Endodermal cell (in vitro differentiated cells): ENCODE measurements around the gene NGRN. TPM values are rescaled to one million over a fixed set of nuclear protein-coding genes. Genes with fewer than 3 reads are reported as not detected.
"Not testable (repeated sequence)": the region's sequence is repeated elsewhere in the genome, so short reads cannot be mapped to it uniquely, and the experiment has no call there.

ENCODE experiments used
- DNase-seq: peaks from one replicate; pipeline ENCODE4 v3.0.0-alpha.2; 2017
- H3K27ac ChIP-seq: 2 replicates; pipeline ENCODE4 v1.5.1; 2013; ENCODE audit warnings: mild to moderate bottlenecking, low read depth, low read length, moderate library complexity
- H3K27me3 ChIP-seq: 2 replicates; pipeline ENCODE4 v1.6.1; 2013; ENCODE audit warnings: mild to moderate bottlenecking, low read length, moderate library complexity; ENCODE audit not compliant: insufficient read depth, control insufficient read depth, poor library complexity, severe bottlenecking
- H3K36me3 ChIP-seq: 2 replicates; pipeline ENCODE4 v1.7.0; 2013; ENCODE audit warnings: mild to moderate bottlenecking, low read length, moderate library complexity; ENCODE audit not compliant: control insufficient read depth, insufficient read depth
- H3K4me1 ChIP-seq: one replicate; pipeline ENCODE4 v1.7.0; 2013; ENCODE audit warnings: low read length; ENCODE audit not compliant: control insufficient read depth, insufficient read depth
- H3K4me3 ChIP-seq: 2 replicates; pipeline ENCODE4 v1.5.1; 2013; ENCODE audit warnings: mild to moderate bottlenecking, low read length, moderate library complexity
- H3K9ac ChIP-seq: 2 replicates; pipeline ENCODE4 v1.6.1; 2013; ENCODE audit warnings: mild to moderate bottlenecking, low read length, moderate library complexity; ENCODE audit not compliant: poor library complexity, severe bottlenecking; ENCODE audit errors: extremely low read depth
- H3K9me3 ChIP-seq: 2 replicates; pipeline ENCODE4 v1.6.1; 2013; ENCODE audit warnings: mild to moderate bottlenecking, low read length, moderate library complexity; ENCODE audit not compliant: control insufficient read depth
- H3K27ac Mint-ChIP-seq: 2 replicates; pipeline ENCODE4 v1.8.0; 2020; ENCODE audit warnings: mixed read lengths
- H3K27me3 Mint-ChIP-seq: 2 replicates; pipeline ENCODE4 v1.8.0; 2021; ENCODE audit warnings: mild to moderate bottlenecking, mixed read lengths; ENCODE audit not compliant: insufficient read depth
- H3K36me3 Mint-ChIP-seq: 2 replicates; pipeline ENCODE4 v1.8.0; 2020; ENCODE audit warnings: low read depth, mixed read lengths
- H3K4me1 Mint-ChIP-seq: 2 replicates; pipeline ENCODE4 v1.8.0; 2020; ENCODE audit warnings: mixed read lengths
- H3K4me3 Mint-ChIP-seq: 2 replicates; pipeline ENCODE4 v1.8.0; 2020; ENCODE audit warnings: mild to moderate bottlenecking, moderate library complexity, mixed read lengths
- H3K9me3 Mint-ChIP-seq: 2 replicates; pipeline ENCODE4 v1.8.0; 2020; ENCODE audit warnings: mild to moderate bottlenecking, mixed read lengths
- WGBS, 2 experiments: methylation state at CpG; one replicate each; pipeline versions ENCODE4 v1.1.5 to v1.1.7; 2013; ENCODE audit warnings: missing lambda C conversion rate in 2 of 2, mixed read lengths in 1 of 2; ENCODE audit not compliant: insufficient coverage in 1 of 2, insufficient read length in 1 of 2; 5-methylcytosine and 5-hydroxymethylcytosine counted together
- total RNA-seq, 2 donors: library from RNA; stranded (reverse); fragmentation: NEBNext Ultra II Directional in 1 of 2; extraction: Animal tissue kit (Norgen Biotek cat#: 25700) in 1 of 2; gene quantifications; 2 replicates in 1 of 2; 3 replicates in 1 of 2; pipeline ENCODE4 v1.2.1, GENCODE V29; 2021
- TF ChIP-seq, protein P1 (sequence below): fragments of 200-600 bp; sonication (generic); conservative IDR thresholded peaks from 2 replicates; pipeline ENCODE4 v1.5.0; 2021; ENCODE audit warnings: antibody characterized with exemption, mild to moderate bottlenecking

The NGRN gene
- total RNA-seq, 2 donors from 2014 or later, result 89.3 to 103 TPM

GRCh38 chr15:90294601-90295269 is 29.3 kb downstream of the NGRN start:
- no peak overlapping the region for H3K27ac Mint-ChIP-seq
- H3K27me3 Mint-ChIP-seq, result no peaks in the 10 kb centered on the region
- DNase-seq, result peak; percentile 66
- no peaks in the 10 kb centered on the region for H3K36me3 Mint-ChIP-seq
- WGBS, 2 experiments, result 76 to 79% methylated on average over 8 to 16 of the region's 16 CpGs
- Histone ChIP-seq H3K27ac (no peak overlapping the region), H3K4me3 (no peak overlapping the region), H3K27me3 (no peaks in the 10 kb centered on the region), H3K9me3 (no peaks in the 10 kb centered on the region), H3K9ac (no peak overlapping the region), H3K4me1 (no peaks in the 10 kb centered on the region), H3K36me3 (no peaks in the 10 kb centered on the region)
- peaks cover 9% of the 10 kb centered on the region for H3K4me1 Mint-ChIP-seq
- H3K9me3 Mint-ChIP-seq, result no peaks in the 10 kb centered on the region
- no peak overlapping the region for H3K4me3 Mint-ChIP-seq
- TF ChIP-seq, protein P1, sequence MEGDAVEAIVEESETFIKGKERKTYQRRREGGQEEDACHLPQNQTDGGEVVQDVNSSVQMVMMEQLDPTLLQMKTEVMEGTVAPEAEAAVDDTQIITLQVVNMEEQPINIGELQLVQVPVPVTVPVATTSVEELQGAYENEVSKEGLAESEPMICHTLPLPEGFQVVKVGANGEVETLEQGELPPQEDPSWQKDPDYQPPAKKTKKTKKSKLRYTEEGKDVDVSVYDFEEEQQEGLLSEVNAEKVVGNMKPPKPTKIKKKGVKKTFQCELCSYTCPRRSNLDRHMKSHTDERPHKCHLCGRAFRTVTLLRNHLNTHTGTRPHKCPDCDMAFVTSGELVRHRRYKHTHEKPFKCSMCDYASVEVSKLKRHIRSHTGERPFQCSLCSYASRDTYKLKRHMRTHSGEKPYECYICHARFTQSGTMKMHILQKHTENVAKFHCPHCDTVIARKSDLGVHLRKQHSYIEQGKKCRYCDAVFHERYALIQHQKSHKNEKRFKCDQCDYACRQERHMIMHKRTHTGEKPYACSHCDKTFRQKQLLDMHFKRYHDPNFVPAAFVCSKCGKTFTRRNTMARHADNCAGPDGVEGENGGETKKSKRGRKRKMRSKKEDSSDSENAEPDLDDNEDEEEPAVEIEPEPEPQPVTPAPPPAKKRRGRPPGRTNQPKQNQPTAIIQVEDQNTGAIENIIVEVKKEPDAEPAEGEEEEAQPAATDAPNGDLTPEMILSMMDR, result peak; percentile 55

GRCh38 chr15:90295270-90295648 is 29.8 kb downstream of the NGRN start:
- no peak overlapping the region for H3K27ac Mint-ChIP-seq
- H3K4me3 Mint-ChIP-seq, result no peak overlapping the region
- no peak overlapping the region for H3K27ac ChIP-seq
- H3K27me3 Mint-ChIP-seq, result no peaks in the 10 kb centered on the region
- no peaks in the 10 kb centered on the region for H3K36me3 ChIP-seq
- H3K4me1 ChIP-seq, result no peaks in the 10 kb centered on the region
- H3K9me3 ChIP-seq, result no peaks in the 10 kb centered on the region
- DNase-seq, result peak; percentile 44
- TF ChIP-seq, protein P1, result no peak
- no peaks in the 10 kb centered on the region for H3K27me3 ChIP-seq
- WGBS, 2 experiments, result 80 to 88% methylated on average over 9 to 10 of the region's 10 CpGs
- peaks cover 9% of the 10 kb centered on the region for H3K4me1 Mint-ChIP-seq
- no peaks in the 10 kb centered on the region for H3K36me3 Mint-ChIP-seq
- no peaks in the 10 kb centered on the region for H3K9me3 Mint-ChIP-seq
- no peak overlapping the region for H3K9ac ChIP-seq
- H3K4me3 ChIP-seq, result no peak overlapping the region

GRCh38 chr15:90296316-90296884 is 30.9 kb downstream of the NGRN start:
- not testable (repeated sequence) for DNase-seq, H3K27me3 ChIP-seq, H3K4me3 Mint-ChIP-seq, H3K36me3 ChIP-seq, H3K9me3 ChIP-seq, H3K4me1 ChIP-seq, H3K4me1 Mint-ChIP-seq, H3K36me3 Mint-ChIP-seq, H3K27ac Mint-ChIP-seq, H3K27me3 Mint-ChIP-seq, H3K9ac ChIP-seq, H3K27ac ChIP-seq, H3K4me3 ChIP-seq, H3K9me3 Mint-ChIP-seq
- 82 to 92% methylated on average over 2 to 4 of the region's 4 CpGs for WGBS, 2 experiments
